ENCODE results near the gene JAK2.
"Not testable (repeated sequence)": the region's sequence is repeated elsewhere in the genome, so short reads cannot be mapped to it uniquely, and the experiment has no call there.

JAK2 gene

DNA sequence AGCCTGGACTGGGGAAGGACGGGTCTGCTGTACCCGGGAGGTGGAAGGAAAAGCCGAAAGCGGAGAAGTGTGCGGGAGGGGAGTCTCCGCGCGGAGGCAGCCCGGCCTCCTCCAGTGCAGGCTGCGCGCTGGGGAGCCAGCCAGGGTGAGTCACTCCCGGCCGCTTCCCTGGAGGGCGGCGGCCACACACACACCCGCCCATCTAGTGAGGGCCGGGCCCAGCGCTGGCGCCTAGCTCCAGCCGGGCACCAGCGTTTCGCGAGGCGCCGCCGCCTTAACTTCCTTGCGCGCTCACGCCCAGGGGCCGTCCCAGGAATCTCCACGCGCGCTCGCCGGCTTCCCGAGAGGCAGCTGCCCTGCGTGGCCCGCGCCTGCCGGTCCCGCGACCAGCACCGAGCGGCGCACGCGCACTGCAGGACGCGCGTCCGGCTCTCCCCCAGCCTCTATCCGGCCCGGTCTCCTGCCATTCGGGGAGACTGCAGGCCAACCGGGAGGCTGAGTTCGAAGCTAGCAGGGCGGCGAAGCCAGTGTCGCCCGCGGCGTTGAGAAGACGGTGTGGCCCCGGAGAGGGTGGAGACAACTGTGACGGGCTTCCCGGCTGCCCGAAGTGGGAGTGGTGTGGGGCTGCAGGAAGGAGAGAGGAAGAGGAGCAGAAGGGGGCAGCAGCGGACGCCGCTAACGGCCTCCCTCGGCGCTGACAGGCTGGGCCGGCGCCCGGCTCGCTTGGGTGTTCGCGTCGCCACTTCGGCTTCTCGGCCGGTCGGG, at the start of gene JAK2:
TSS of gene JAK2 (plus strand) at position 652 of the 765 bp plus-strand sequence. CDS start 36,716 bp downstream, outside the sequence.
- peak; percentile 72 for DNase-seq

DNA sequence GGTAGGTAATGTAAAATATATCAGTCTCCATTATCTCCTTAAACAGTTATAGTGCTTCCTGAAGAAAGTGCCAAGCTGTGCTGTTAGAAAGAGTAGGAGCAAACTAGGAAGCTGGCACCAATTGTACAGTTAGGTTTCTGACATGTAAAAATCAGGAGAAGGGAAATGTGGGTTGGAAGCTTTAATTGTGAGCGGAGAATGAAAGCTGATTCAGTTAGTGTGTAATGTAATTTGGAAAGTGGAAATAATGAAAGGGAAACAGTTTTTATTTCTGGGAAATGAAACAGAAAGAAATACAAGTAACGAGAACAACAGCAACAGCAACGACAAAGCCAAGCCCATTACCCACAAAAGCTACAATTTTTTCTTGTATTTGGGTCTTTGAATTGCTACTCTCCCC, 48.8 kb upstream of the JAK2 start:
- DNase-seq, result no peak

DNA sequence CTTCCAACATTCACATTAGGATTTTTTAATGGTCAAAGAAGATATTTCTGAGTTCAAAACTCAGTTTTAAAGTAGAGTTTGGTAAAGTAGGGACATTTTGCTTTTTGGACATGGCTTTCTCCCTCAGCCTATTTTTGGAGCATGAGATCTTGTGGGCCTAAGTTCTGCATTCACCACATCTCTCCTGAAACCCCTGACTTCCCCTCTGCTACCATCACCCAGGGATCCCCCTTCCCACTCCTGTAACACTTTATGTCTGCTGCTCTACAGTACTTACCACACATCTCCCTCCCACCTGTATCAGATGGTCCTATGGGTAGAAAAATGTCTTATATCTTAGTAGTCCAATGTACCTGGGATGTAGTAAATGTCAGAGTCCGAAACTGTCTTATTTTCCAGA, 48.2 kb upstream of the JAK2 start:
- no peak for DNase-seq

DNA sequence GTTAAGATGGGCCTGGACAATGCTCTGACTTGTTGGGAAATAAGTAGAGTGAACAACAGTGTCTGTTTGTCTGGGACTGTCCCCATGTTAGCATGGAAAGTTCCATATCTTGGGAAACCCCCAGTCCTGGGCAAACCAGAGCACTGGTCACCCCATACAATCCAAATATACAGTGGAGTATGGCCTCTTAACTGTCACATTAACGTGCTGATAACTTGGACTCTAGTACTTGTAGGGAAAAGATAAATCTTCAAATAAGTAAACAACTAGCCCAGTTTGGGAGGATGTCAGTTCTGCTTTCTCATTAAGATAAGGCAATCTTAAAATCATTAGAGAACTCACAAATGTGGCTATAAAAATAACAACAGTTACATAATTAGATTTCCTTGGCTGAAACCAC, 47.6 kb upstream of the JAK2 start:
- DNase-seq, result no peak

DNA sequence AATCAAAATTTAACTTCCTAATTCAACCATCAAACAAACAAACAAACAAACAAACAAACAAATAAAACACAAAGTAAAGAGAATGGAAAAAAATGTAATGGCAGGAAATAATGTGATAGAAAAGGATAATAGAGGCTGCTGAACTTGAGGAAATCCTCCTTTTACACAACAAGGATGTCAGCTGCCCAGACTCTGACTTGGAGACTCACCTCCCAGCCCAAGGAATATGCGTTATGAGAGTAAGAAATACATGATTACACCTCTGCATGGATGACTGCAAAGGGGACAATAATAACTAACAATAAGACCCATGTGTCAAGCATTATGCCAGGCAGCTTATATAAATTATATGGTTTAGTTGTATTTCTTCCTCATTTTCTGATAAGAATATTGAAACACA, 46.6 kb upstream of the JAK2 start:
- DNase-seq, result no peak

DNA sequence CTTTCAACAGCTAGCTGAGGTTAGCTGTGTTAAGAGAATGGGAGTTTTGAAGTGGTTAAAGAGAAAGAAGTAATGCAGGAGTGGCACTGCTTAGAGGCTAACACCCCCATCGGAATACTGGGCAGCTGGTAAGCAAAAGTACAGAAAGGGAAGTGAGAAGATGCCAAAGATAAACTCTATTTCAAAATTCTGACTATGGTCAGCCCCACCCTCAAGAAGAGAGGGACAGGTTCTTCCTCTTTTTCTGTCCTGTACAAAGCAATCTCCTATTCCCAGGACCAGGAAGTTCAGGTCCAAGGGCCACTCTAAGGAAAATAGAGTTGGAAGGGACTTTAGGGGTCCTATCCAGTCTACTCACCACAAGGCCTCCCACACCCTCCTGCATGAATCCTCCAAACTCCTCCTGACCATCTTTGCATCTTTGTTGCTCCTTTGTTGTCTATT, 45.9 kb upstream of the JAK2 start:
- no peak for DNase-seq

DNA sequence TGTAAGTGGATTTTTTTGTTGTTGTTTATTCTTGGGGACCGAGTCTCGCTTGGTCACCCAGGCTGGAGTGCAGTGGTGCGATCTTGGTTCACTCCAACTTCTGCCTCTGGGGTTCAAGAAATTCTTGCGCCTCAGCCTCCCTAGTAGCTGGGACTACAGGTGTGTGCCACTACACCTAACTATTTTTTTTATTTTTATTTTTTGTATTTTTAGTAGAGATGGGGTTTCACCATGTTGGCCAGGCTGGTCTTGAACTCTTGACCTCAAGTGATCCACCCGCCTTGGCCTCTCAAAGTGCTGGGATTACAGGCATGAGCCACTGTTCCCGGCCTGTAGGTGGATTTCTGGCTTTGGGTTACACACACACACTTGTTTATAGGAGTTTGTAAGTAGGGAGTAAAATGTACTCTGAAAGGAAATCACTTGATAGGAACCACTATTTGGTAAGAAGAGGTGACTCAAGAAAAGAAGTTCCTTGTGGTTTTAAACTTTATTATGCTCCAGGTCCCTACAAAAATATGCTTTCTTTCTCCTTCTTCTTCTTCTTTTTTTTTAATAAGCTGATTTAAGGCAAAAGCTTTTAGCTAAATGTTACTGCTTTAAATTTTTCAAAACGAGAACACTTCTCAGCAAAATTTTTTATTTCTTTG, 42.9 kb upstream of the JAK2 start:
- DNase-seq, result not testable (repeated sequence)

DNA sequence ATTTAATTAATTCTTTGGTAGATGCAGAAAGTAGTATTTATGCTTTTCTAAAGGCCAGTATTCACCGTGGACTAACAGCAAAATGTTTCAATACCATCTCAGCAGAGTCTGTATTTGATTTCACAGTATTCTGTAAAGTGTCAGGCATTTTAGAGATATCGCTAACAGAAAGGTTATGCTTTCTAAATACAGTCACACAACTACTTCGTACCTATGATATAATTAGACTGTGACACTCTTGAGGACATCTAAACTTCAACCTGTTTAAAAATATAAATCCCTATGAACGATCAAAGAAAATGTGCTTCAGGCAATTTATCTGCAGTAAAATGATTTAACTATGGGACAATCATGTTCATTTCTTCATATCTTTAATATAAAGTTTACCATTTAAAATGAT, 41.7 kb upstream of the JAK2 start:
- no peak for DNase-seq

DNA sequence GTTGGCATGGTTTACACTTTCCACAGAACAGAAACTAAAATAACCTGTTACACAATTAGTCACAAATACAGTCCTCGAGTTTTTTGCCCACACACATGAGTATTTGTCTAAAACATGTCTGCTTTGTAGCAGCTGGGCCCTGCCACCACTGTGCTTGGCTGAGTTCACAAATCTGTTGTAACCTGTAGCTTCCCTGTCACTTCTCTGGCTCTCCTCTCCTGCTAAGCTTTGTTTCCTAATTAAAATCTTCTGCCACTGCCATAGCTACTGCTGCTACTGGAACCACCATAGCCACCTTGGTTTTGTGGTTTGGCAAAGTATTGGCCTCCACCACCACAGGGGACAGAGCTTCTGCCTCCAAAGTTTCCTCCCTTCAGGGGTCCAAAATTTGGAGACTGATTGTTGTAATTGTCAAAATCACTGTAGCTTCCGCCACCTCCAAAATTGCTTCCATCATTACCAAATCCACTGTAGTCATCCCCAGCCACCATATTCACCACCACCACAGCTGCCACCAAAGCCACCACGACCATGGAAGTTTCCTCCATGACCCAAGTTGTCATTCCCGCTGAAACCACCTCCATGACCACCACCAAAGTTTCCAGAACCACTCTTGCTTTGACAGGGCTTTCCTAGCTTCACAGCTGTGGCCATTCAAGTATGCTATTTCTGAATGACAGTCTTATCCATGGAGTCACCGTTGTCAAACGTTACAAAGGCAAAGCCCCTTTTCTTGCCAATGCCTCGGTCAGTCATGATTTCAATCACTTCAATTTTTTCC, 40.5 kb upstream of the JAK2 start:
- not testable (repeated sequence) for DNase-seq

DNA sequence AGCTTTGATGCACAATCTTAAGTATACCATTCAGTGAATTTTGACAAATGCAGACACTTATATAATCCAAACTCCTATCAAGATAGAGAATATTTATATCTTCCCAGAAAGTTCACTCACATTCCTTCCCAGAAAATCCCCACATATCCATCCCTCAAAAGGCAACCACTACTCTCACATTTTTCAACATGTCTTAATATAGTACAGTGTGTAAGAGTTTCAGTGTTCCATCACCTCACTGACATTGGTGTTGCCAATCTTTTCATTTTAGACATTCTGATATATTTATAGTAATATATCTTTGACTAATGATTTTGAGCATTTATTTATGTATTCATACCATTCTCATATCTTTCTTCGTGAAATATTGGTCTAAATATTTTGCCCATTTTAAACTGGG, 38.1 kb upstream of the JAK2 start:
- DNase-seq, result no peak

DNA sequence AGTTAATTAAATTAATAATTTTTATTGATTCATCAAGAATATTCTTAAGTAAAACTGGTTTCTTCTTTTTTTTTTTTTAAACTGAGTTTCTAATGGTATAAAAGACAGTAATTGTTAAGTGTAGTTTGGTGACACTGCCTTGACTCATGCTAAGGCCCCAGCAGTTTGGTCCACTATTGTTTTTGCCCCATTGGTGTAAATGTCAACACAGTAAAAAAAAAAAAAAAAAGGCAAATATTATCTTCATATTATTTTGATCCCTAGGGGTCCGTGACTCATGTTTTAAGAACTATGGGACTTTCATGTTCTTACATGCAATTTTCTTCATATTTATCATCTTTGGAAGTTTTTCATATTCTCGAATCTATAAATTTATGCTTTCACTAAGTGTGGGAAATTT, 29.2 kb upstream of the JAK2 start:
- DNase-seq, result no peak

DNA sequence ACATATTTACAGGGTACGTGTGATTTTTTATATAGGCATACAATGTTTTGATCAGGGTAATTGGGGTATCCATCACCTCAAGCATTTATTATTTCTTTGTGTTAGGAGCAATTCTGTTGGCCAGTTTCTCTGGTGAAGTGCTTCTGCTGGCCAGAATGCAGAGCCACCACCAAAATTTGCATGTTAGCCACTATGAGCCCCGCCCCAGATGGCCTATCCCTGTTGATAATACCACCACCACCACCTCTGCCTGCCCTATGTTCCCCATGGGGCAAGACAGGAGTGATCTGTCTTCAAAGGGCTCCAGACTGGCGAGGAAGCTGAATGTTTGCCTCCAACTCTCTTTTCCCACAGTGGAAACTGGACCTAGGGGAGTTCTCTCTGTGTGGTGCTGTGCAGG, 26.0 kb upstream of the JAK2 start:
- DNase-seq, result no peak

DNA sequence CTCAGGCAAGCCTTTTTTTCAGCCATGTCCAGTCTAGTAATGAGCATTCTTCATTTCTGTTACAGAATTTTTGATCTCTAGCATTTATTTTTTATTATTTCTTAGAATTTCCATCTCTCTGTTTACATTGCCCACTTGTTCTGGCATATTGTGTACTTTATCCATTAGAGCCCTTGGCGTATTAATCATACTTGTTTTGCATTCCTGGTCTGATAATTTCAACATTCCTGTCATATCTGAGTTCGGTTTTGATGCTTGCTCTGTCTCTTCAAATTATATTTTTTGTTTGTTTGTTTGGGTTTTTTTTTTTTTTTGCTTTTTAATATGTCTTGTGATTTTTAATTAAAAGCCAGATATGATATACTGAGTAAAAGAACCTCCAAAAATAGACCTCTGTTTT, 23.0 kb upstream of the JAK2 start:
- no peak for DNase-seq

DNA sequence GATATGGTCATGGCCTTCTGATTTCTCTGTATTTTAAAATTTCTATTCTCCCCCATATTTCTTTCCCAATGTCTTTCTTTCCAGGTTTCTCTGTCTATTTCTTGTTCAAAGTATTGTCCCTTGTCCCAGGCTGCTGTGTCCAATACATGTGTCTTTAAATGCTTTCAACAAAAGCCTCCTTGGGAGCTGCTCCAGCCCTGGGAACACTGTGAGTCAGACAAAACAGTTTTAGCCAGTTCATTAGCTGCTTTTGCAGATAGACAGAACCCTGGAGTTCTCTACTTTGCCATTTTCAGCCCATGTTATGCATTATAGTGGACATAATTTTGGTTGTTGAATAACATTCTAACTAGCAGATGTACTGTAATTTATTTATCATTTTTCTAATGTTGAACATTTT, 20.5 kb upstream of the JAK2 start:
- no peak for DNase-seq

DNA sequence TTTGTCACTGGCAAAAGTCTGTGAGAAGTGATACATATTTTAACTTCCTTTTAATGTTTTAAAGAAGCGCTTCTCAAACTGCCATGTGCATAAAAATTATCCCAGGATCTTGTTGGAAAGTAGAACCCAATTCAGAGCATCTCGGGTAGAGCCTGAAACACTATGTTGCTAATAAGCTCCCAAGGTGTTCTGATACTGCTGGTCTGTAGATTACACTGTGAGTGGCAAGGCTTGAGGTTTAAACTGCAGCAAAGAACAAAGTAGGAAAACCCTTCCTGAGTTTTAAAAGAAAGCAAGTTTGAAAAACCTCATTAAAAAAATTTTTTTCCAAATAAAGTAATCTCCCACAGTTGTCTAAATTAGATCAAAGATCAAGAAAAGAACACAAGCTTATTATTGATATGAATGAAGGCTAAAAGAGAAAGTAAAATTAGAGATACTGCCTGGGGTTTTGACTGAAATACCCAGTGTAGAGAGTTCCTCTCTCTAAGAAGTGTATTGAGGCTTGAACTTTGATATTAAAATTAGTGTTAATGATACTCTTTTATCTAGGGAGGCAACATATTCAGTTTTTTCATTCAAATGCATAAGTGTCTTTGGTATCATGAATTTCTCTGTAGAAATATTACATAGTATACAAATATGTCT, 19.8 kb upstream of the JAK2 start:
- no peak for DNase-seq

DNA sequence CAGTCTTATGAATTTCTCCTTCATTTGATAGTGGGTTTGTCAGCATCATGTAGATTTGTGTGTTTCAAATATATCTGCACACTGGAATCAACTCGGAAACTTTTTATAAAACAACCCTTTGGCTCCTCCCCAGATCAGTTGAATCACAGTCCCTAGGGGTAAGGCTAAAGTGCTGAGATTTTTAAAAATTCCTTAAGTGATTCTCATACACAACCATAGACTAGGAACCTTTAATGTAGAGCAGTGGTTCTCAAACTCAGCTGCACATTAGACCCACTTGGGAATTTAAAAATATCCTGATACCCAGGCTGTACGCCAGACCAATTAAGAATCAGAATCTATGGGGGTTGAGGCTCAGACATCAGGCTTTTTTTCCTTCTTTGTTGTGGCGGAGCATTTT, 17.5 kb upstream of the JAK2 start:
- DNase-seq, result no peak

DNA sequence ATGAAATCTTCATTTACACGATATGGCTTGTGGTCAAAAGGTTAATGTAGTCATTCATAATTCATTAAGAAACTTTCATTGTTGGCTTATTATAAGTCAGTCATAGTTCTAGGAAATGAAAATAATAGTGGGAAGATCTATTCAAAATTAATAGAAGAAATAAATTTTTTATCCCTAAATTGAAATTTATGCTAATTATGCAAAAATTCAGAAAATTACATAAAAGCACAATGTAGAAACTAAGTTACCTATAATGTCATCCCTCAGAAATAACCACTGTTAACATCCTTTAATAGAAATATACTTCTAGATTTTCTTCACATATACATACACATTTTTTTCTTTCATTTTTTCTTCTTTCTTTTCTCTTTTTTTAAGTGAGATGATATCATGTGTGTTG, 15.9 kb upstream of the JAK2 start:
- no peak for DNase-seq

DNA sequence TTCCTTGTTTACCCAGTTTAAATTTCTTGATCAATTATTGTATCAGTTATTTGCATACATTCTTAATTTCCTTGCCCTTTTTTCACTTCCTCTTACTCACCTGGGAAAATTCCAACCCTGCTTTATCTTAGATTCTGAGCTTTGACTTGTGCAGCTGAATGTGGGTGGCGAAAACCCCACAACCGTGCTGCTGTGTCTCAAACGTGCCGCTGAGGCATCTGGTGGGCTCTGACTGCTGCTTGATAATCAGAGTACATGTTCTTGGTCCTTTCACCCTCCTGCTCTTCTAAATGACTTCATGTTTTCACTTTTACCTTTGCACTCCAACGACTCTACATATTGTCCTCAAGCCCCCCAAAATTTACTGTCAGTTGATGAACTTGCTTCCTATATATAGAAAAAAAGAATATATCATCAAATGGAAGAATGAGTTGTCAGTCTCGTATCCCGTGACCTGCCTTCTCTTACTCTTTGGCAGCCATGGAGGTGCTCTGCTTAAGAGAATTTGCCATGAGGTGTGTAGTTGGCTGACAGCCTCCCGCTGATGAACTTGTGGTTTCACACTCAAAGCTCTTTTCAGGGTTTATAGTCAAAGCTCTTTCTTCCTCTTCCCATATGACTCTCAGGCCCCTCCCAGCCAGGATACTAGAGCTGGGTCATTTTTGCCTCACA, 14.0 kb upstream of the JAK2 start:
- no peak for DNase-seq

DNA sequence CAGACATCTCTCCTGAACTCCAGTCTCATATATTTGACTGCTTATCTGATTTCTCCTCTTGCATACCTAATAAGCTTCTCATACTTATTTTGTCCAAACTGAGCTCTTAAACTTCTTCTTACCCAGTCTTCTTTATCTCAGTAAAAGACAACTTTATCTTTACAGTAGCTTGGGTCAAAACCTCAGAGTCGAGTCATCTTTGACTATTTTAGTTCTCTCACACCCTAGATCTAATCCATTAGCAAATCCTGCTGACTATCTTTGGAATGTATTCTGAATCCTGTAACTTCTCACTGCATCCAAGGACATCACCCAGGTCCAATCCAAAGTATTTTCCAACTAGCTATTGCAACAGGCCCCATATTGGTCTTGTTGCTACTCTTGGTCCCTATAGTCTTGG, 11.8 kb upstream of the JAK2 start:
- DNase-seq, result no peak

DNA sequence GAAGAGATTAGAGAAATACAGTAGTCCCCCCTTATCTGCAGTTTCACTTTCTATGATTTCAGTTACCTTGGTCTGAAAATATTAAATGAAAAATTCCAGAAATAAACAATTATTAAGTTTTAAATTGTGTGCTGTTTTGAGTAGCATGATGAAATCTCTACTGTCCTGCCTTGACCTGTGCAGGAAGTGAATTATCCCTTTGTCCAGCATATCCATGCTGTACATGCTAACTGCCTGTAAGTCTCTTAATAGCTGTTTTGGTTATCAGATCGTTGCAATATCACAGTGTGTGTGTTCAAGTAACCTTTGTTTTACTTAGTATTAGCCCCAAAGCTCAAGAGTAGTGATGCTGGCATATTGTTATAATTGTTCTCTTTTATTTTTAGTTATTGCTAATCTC, 11.2 kb upstream of the JAK2 start:
- no peak for DNase-seq

DNA sequence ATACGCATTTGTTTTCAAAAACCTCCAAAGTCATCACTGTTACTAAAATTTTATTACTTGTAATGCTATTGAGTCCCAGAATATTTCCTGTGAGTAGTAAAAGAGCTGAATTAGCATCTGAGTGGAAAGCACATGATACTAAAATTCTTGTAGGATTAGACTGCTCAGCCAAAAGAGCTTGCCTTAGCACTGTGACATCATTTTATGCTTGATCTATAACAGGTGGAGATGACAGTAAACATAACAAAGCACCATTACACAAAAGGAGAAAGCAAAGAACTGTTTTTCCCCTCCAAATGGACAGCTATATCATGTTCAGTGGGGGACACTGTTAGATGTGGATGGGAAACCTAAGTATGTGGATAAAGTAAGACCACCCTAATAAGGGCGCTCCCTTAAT, 5.8 kb upstream of the JAK2 start:
- DNase-seq, result no peak

DNA sequence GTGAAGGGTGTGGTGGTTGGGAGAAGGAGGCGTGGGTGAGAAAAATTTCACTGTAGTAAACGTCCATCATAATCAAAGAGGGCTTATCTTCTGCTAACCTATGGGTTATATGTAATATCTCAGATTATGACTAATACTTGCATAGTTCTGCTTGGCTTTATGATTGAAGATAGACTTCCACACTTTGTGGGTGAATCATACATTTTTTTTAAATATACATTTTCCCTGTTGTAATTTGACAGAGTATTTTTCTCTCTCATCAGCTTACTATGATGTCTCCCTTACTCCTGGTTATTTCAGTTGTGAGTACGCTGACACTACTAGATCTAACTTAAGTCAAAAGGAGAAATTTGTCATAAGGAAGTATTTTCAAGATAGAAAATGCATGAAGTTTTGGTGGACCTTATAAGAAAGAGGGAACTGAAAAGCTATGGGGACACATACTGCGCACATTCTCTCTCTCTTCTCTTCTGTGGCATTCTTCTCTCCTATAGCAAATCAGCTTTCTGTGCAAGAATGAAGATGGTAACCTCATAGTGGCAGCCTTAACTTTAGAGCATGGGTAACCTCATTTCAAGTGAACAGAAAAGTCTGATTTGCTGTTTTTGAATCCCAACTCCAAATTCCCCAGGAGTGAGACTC, 4.9 kb upstream of the JAK2 start:
- no peak for DNase-seq

Data from DMS79 treated with DMSO at 0.1 percent for 48 hours (cell line).